Skeletal muscle cell (primary cell): ENCODE measurements around the gene SECTM1.
"Not testable (repeated sequence)": the region's sequence is repeated elsewhere in the genome, so short reads cannot be mapped to it uniquely, and the experiment has no call there.

ENCODE experiments used
- DNase-seq: peaks from one replicate; pipeline ENCODE4 v3.0.0-alpha.2; 2010; ENCODE audit warnings: low read depth
- H3K4me3 ChIP-seq: 2 replicates; pipeline ENCODE4 v1.5.1; 2011; ENCODE audit warnings: low read depth, mild to moderate bottlenecking, control low read depth, low read length, moderate library complexity

Gene SECTM1

DNA sequence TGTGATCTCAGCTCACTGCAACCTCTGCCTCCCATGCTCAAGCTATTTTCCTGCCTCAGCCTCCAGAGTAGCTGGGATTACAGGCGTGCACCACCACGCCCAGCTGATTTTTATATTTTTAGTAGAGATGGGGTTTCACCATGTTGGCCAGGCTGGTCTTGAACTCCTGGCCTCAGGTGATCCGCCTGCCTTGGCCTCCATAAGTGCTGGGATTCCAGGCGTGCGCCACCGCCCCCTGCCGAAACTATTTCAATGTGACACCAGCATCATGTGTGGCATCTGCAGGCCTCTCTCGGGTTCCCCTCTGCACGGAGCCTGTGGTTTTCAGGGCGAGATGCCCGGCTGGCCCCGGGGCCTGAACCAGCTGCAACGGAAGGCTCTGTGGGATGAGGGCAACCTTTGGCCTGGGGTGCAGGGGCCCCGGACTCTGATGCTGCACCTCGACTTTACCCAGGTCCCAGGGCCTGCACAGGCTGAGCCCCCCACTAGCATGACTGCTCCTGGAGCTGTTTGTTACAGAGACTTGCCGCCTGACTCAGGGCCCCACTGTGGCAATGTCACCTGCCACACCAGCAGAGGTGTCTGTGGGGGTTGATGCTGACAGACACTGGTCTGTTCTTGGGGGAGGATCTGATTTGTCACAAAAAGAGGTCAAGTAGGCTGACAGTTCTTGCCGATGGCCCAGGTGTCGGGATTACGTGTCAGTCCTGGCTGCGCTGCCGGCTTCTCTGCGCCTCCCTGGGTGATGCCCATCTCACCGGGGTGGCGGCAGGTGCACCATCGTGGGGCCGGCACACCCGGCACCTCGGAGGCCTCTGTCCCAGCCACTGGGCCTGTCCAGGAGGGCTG, 16.8 kb upstream of the SECTM1 start:
- no peak overlapping the region for H3K4me3 ChIP-seq
- DNase-seq, result no peak

DNA sequence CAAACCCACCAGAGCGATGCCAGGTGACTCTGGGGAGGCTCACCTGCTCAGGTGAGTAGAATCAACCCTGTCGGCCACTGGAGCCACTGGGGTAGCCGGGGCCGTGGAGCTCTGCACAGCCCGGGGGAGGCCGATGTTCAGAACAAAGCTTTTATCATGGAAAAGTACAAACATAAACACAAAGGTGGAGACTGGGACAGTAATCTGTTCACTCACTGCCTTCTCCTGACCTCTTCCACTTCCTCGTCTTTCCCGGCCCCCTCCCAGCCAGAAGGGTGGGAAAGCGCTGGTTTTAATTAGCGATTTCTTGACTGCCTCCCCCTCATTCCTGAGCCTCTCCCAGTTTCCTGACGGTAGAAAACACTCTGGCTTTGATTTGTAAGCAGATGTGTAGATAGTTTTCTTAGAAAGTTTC, 15.7 kb upstream of the SECTM1 start:
- no peak for DNase-seq
- H3K4me3 ChIP-seq, result no peak overlapping the region

GRCh38 chr17:82348866-82349265, 15.3 kb upstream of the SECTM1 start:
- DNase-seq, result no peak
- no peak overlapping the region for H3K4me3 ChIP-seq

DNA sequence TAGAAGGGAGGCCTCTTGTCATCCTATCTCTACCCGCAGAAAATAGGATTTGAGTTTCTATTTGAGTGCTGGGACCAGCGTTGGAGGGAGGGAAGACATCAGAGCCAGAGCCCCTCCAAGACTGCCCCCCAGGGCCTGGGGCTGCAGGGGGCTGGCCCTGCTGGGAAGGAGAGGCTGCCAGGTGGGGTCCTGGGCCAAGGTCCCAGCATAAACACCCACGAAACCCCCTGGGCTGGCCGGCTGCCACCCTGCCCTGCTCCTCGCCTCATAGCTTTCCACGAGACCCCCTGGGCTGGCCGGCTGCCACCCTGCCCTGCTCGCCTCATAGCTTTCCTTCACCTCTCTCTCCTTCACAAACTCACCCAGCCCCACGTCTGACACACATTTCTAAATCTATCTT, 14.9 kb upstream of the SECTM1 start:
- no peak overlapping the region for H3K4me3 ChIP-seq
- DNase-seq, result no peak

- DNase-seq, H3K4me3 ChIP-seq: not testable (repeated sequence)
These were observed 14.4 kb upstream of the SECTM1 start for GRCh38 chr17:82347994-82348393.

DNA sequence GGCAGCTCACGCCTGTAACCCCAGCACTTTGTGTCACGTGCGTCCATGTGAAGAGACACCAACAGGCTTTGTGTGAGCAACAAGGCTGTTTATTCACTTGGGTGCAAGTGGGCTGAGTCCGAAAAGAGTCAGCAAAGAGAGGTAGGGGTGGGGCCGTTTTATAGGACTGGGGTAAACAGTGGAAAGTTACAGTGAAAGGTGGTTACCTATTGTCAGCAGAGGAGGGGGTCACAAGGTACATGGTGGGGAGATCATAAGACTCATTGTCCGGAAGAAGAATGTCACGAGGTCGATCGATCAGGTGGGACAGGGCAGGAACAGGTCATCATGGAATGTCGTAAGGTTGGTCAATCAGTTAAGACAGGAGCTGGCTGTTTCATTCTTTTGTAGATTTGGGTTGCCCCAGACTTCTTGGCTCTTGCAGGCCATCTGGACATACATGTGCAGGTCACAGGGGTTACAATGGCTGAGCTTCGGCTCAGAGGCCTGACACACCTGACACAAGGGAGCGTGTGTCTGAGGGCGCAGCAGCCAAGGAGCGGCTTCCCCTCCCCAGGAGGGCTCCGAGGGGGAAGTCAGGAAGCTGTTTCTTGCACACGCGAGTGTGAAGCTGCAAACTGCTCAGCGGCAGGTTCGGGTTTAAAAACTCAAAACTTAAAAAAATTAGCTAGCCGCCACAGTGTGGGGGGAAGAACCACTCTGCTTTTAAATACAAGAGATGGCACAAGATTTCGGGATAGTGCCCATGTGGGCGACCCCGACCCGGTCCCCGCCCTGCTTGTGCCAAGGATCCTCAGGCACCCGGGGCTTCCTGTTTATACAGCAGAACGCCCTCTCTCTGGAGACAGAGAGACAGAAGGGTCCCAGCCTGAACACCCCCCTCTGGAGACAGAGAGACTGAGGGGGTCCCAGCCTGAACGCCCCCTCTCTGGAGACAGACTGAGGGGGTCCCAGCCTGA, 13.1 kb upstream of the SECTM1 start:
- DNase-seq, result no peak
- H3K4me3 ChIP-seq, result no peak overlapping the region

GRCh38 chr17:82345151-82345976, 11.8 kb upstream of the SECTM1 start:
- H3K4me3 ChIP-seq, result no peak overlapping the region
- no peak for DNase-seq

DNA sequence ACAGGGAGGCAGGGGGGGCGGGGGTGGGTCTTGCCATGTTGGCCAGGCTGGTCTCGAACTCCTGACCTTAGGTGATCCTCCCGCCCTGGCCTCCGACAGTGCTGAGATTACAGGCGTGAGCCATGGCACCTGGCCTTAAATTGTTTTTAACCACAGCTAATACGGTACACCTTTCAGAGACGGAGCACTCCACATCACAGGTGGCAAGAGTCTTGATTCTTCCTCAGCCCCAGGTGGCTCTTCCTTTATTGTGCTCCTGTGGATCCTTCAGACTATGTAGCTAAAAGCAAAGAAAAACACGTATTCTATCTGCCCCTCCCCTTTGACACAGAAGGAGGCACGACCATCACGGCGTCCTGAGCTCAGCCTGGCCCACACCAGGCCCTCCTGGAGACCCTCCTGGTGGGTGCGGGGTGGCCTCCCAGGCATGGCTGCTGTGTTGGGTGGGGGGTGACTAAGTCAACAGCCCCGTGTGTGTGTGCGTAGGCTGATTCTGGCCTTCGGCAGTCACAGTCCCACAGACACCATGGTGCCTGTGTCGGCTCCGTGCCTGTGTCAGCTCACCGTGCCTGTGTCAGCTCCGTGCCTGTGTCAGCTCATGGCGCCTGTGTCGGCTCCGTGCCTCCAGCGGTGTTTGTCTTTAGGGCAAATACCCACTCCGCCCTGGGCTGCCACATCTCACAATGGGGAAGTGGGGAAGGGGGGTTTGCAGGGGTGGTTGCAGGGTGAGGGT, 10.8 kb upstream of the SECTM1 start:
- H3K4me3 ChIP-seq, result no peak overlapping the region
- DNase-seq, result no peak

DNA sequence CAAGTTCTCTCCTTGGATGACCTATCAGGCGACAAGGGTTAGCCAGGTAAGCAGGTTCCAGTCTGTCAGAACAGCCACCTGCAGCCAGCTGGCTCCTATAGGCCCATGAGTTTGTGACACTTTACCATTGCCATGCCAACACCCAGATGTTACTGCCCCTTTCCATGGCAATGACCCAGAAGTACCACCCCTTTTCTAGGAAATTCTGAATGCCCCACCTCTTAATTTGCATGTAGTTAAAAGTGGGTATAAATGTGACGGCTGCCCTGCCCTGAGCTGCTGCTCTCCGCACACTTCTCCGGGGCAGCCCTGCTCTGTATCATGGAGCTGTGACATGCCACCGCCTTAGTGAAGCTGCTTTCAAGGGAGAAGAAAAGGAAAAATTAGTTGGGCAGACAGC, 10.0 kb upstream of the SECTM1 start:
- DNase-seq, result no peak
- no peak overlapping the region for H3K4me3 ChIP-seq

GRCh38 chr17:82342361-82343079, 9.0 kb upstream of the SECTM1 start:
- no peak overlapping the region for H3K4me3 ChIP-seq
- no peak for DNase-seq

DNA sequence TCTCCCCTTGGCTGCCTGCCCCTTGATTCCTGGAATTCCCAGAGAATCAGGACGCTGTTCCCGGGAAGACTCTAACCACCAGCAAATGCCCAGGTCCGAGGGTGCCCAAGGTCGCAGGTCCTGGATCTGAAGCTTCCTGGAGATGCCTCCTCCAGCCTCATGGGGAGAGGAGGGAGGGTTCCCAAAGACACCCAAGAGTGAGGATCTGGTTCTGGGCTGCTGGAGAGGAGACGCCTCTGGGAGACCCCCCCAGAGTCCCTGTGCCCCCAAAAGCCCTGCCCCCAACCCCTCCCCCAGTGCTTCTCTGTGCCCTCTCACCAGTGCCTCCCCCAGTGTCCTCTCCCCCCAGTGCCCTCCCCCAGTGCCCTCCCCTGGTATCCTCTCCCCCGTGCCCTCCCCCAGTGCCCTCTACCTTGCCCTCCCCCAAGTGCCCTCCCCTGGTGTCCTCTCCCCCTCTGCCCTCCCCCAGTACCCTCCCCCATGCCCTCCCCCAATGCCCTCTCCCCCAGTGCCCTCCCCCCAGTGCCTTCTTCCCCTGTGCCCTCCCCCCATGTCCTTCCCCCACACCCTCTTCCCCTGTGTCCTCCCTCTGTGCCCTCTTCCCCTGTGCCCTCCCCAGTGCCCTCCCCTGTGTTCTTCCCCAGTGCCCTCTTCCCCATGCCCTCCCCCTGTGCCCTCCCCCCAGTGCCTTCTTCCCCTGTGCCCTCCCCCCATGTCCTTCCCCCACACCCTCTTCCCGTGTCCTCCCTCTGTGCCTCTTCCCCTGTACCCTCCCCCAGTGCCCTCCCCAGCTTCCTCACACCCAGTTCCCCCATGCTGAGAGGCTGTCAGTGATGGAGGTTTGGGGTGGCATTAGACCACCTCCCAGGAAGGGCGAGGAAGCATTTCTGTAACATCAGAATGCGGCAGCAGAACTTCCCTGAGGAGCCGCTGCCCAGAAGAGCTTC, 6.3 kb upstream of the SECTM1 start:
- peak overlapping the region; percentile 2 for H3K4me3 ChIP-seq
- no peak for DNase-seq

DNA sequence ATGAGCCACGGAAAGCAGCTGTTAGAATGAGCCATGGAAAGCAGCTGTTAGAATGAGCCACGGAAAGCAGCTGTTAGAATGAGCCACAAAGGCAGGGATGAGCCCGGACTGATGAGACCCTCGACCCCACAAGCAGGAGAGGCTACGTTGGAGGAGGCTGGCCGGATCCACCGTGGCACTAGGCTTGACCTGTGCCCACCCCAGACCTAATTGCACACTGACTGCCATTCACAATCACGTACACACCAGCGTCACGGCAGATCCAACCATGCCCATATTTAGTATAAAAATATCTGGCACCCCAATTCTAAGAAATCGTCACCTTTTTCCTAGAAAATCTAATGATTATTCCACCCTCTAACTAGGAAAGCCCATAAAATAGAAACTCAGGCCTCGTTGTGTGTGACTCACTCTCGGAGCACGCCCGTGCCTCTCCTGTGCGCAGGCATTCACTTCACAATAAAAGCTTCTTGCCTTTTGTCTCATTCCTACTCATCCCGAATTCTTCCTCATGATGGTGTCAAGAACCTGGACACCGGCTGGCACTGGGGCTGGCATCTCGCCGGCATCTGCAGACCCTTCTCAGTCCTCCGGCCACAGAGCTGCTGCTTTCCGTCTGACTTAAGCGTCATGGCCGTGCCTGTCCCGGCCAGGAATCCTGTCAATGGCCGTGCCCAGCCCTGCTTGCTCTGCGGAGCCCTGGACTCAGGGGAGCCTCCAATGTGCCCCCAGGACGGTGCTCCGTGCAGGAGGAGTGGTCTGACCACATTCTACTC, 5.5 kb upstream of the SECTM1 start:
- H3K4me3 ChIP-seq, result peak overlapping the region; percentile 2
- DNase-seq, result peak; percentile 29

DNA sequence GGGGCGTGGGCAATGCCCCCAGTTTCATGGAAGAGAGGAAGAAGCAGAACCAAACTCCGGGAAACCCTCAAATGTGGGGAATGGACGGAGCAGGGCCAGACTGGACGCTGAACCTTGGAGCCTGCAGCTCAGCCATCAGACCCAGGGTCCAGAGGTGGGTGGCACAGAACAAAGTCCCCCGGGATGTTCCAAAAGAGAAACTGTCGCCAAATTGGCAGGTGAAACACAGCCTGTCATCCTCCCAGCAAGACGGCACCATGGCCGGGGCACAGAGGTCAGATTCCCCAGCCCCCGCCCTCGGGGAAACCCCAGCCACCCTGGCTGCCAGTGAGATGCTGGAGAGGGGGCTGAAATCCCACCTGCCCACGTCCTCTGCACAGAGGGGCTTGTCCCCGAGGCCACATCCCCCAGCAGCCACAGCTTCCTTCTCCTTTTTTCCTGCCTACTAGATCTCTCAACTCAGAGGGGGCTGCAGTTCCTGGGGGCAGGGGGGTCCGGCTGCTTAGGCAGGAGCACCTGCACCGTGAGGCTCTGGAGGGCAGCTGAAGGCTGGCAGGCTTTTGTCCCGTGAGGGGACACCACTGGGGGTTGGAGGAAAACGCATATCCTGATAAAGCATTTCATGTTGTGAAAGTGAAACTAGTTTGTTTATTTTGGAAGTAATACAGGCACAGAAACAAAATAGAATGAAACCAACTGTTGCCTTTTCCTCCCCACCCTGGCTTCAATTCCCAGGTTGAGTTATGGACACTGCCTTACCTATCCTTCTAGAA, 1.2 kb upstream of the SECTM1 start:
- H3K4me3 ChIP-seq, result peak overlapping the region; percentile 20
- no peak for DNase-seq

DNA sequence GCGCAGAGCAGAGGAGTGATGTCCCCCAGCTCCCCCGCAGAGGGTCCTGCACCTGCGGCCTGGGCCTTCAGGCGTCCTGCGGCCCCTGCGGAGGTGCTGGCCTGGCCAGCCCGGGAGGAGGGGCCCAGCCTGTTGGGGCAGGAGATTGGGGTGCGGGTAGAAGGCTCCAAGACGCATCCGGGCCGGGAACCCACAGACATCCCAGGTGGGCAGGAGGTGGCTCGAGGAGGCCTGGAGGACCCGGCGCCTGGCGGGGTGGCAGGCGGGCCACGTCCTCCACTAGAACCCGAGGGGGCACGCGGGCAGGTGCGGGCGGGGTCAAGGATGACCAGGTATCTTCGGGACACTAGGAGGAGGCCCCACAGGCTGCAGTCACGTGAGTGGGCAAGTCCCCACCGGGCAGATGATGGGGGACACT, 647 bp upstream of the SECTM1 start:
- H3K4me3 ChIP-seq, result peak overlapping the region; percentile 55
- DNase-seq, result no peak

- no peak for DNase-seq
These were observed 792 bp downstream of the SECTM1 start for GRCh38 chr17:82332669-82333278.

More at GRCh38 chr17:82332669-82333278, 792 bp downstream of the SECTM1 start:
- peak overlapping the region; percentile 55 for H3K4me3 ChIP-seq
